WERI-Rb-1 (cell line): ENCODE measurements around the gene LRP5.
"Not testable (repeated sequence)": the region's sequence is repeated elsewhere in the genome, so short reads cannot be mapped to it uniquely, and the experiment has no call there.

ENCODE experiments used
- DNase-seq: peaks from one replicate; pipeline ENCODE4 v3.0.0-alpha.2; 2020
- H3K27ac ChIP-seq: fragments of 250-450 bp; sonication (Bioruptor Pico); 2 replicates; pipeline ENCODE4 v1.5.1; 2020; ENCODE audit warnings: mild to moderate bottlenecking, moderate library complexity
- H3K27me3 ChIP-seq: fragments of 250-450 bp; sonication (Bioruptor Pico); 2 replicates; pipeline ENCODE4 v1.5.1; 2021; ENCODE audit warnings: mild to moderate bottlenecking, low read depth, moderate library complexity; ENCODE audit not compliant: insufficient read depth, severe bottlenecking
- H3K36me3 ChIP-seq: fragments of 250-450 bp; sonication (Bioruptor Pico); 2 replicates; pipeline ENCODE4 v1.5.1; 2020; ENCODE audit warnings: mild to moderate bottlenecking, moderate library complexity
- H3K4me3 ChIP-seq: 2 replicates; pipeline ENCODE4 v1.5.1; 2011; ENCODE audit warnings: low read depth, mild to moderate bottlenecking, control low read depth, low read length
- H3K9me3 ChIP-seq: fragments of 250-450 bp; sonication (Bioruptor Pico); 2 replicates; pipeline ENCODE4 v1.5.1; 2021; ENCODE audit warnings: mild to moderate bottlenecking, moderate library complexity; ENCODE audit not compliant: severe bottlenecking
- TF ChIP-seq, protein P1 (sequence below): IDR thresholded peaks from 2 replicates; pipeline ENCODE4 v1.5.1; 2011; ENCODE audit warnings: low read depth, mild to moderate bottlenecking, control low read depth, inconsistent platforms, low read length

The LRP5 gene

DNA sequence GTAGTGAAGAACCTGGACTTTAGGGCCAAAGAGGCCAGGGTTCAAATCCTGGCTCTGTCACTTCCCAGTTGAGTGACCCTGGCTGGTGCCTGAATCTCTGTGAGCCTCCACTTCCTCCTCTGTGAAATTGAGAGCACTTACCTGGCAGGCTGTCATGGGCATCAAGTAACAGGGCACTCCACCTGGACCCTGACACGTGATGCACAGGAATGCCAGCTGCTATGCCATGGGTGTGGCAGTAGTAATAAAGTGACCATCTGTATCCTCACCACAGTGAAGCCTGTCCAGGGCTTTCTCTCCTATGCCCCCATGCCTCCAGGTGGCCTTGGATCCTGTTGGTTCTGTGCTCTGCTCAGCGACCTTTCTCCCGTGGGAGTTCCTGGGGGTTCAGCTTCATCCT, 118.4 kb downstream of the LRP5 start:
- DNase-seq: no peak
- TF ChIP-seq, protein P1, sequence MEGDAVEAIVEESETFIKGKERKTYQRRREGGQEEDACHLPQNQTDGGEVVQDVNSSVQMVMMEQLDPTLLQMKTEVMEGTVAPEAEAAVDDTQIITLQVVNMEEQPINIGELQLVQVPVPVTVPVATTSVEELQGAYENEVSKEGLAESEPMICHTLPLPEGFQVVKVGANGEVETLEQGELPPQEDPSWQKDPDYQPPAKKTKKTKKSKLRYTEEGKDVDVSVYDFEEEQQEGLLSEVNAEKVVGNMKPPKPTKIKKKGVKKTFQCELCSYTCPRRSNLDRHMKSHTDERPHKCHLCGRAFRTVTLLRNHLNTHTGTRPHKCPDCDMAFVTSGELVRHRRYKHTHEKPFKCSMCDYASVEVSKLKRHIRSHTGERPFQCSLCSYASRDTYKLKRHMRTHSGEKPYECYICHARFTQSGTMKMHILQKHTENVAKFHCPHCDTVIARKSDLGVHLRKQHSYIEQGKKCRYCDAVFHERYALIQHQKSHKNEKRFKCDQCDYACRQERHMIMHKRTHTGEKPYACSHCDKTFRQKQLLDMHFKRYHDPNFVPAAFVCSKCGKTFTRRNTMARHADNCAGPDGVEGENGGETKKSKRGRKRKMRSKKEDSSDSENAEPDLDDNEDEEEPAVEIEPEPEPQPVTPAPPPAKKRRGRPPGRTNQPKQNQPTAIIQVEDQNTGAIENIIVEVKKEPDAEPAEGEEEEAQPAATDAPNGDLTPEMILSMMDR: no peak
- Histone ChIP-seq H3K27me3 (no peaks in the 10 kb centered on the region), H3K36me3 (peaks cover 46% of the 10 kb centered on the region), H3K4me3 (no peak overlapping the region), H3K27ac (no peak overlapping the region), H3K9me3 (peaks cover 3% of the 10 kb centered on the region)

DNA sequence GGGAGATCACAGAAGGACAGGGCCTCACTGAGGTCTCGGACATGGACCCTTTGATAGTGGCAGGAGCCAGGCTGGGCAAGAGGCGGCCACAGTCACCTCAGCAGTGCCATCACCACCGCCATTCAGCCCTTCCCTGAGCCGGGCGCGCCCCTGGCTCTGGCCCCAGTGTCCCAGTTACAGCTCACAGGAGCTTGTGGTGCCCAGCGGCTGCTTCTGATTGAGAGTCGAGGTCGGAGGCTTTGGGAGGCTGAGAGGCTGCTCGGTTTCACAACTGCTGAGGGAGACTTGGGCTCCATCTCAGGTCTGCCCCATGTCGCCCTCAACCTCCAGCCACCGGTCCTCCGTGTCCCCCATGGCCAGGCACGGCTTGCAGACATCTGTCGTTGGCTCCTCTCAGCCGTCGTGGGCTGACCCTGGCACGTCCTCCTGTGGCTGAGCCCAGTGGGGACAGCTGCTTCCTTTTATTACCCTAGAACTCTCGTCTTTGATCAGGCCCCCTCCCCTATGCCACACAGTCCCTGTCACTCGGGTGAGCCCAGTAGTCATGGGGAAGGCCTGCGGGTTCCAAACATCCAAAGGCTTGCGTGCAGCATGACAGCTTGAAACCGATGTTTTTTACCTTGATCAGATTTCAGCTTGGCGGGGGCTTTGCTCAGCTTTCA, 119.7 kb downstream of the LRP5 start:
- Histone ChIP-seq H3K4me3 (no peak overlapping the region), H3K36me3 (peaks cover 40% of the 10 kb centered on the region)
- TF ChIP-seq, protein P1: no peak

DNA sequence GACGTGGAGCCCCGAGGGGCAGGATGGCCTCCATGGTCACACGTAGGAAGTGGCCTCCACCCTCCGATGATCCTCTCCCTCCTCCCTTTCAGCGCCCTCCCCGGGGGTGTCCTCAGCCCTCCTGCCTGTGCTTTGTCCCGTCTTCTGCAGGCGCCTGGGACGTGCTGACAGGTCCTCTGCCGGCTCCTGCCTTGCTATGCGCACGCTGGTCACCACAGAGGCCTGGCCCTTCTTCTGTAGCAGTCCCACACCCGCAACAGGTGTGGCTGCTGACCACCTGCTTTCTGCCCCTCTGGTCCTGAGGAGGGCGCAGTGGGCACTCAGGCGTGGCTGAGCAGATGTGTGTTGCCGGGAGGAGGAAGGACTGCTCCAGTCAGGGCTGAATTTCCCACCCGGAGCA, 120.5 kb downstream of the LRP5 start:
- Histone ChIP-seq H3K27me3 (no peaks in the 10 kb centered on the region), H3K27ac (no peak overlapping the region), H3K9me3 (peaks cover 3% of the 10 kb centered on the region), H3K36me3 (peaks cover 41% of the 10 kb centered on the region), H3K4me3 (no peak overlapping the region)
- no peak for DNase-seq
- TF ChIP-seq, protein P1: peak; percentile 15; the same call in 1 of the 2 replicates

More for the DNA sequence above, 119.7 kb downstream of the LRP5 start:
- no peak overlapping the region for H3K27ac ChIP-seq
- DNase-seq: no peak
- H3K9me3 ChIP-seq: peaks cover 3% of the 10 kb centered on the region
- no peaks in the 10 kb centered on the region for H3K27me3 ChIP-seq

DNA sequence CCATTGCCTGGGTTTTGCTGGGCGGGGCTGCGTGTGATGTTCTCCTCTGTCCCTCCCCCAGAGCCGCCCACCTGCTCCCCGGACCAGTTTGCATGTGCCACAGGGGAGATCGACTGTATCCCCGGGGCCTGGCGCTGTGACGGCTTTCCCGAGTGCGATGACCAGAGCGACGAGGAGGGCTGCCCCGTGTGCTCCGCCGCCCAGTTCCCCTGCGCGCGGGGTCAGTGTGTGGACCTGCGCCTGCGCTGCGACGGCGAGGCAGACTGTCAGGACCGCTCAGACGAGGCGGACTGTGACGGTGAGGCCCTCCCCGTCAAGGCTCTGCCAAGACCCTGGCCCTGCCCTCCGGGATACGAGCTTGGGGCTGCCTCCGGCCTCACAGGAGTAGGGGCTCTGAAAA, 121.2 kb downstream of the LRP5 start:
- no peak for DNase-seq
- TF ChIP-seq, protein P1: no peak
- H3K9me3 ChIP-seq: peaks cover 3% of the 10 kb centered on the region
- H3K27me3 ChIP-seq: no peaks in the 10 kb centered on the region
- H3K4me3 ChIP-seq: no peak overlapping the region
- peaks cover 36% of the 10 kb centered on the region for H3K36me3 ChIP-seq
- H3K27ac ChIP-seq: no peak overlapping the region

DNA sequence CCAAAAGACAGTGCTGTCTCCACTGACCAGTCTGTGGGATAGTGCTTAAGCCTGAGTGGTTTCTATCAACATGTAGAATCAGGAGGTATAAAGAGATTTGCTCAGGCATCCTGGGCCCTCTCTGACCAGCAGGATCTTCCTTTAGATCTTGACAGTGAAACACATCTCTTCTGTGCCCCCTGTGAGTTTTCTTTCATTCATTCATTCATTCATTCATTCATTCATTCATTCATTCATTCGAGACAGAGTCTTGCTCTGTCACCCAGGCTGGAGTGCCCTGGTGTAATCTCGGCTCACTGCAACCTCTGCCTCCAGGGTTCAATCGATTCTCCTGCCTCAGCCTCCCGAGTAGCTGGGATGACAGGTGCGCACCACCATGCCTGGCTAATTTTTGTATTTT, 121.8 kb downstream of the LRP5 start:
- peaks cover 41% of the 10 kb centered on the region for H3K36me3 ChIP-seq

DNA sequence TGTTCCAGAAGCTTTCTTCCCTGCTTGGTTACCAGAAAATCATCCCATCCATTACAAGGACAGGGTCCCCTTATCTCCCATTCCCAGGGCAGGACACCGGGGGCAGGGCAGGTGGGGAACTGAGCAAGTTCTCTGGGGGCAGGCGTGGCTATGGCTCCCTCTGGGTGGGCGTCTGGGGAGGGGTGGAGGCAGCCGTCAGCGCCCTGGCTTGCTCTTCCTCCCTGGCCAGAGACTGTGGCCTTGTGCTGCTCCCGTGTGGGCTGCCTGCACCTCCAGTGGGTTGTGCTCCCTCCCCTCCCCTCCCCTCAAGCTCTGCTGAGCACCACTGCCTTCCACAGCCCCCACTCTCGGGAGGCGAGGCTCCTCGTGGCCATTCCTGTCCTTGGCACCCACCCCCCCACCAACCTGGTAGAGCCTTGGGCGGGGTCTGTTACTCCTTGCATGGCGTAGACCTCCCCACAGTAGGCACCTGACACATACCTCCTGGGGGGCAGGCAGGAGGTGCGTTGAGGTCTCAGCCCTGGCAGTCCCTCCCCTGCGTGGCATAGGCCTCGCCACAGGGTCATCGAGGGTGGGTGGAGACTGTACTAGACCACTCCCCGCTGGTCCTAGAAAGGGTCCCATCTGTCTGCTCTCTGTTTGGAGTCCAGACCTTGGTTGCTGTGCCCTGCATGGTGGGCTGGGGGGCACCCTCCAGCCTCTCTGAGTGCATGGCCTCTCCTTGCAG, 123.9 kb downstream of the LRP5 start:
- Histone ChIP-seq H3K36me3 (peaks cover 35% of the 10 kb centered on the region), H3K9me3 (no peaks in the 10 kb centered on the region), H3K4me3 (no peak overlapping the region), H3K27me3 (no peaks in the 10 kb centered on the region), H3K27ac (no peak overlapping the region)
- TF ChIP-seq, protein P1: no peak
- no peak for DNase-seq

More for the DNA sequence above, 121.8 kb downstream of the LRP5 start:
- not testable (repeated sequence) for H3K27ac ChIP-seq, H3K9me3 ChIP-seq, H3K27me3 ChIP-seq, H3K4me3 ChIP-seq, DNase-seq
